IMR-90 (cell line): ENCODE data around the gene SEPTIN8.

Experiments used
- CEBPB ChIP-seq: IDR thresholded peaks from 2 replicates; pipeline ENCODE4 v1.6.1; 2012; ENCODE audit warnings: low read depth, low read length, improper control_type of control experiment
- FOS ChIP-seq: fragments of 150-350 bp; IDR thresholded peaks from 2 replicates; pipeline ENCODE4 v1.6.1; 2016; ENCODE audit warnings: low read depth, low read length
- MAFK ChIP-seq: IDR thresholded peaks from 2 replicates; pipeline ENCODE4 v1.6.1; 2012; ENCODE audit warnings: low read depth, low read length, improper control_type of control experiment
- MAZ ChIP-seq: IDR thresholded peaks from 2 replicates; pipeline ENCODE4 v1.6.1; 2012; ENCODE audit warnings: low read depth, mild to moderate bottlenecking, low read length, improper control_type of control experiment, moderate library complexity, borderline replicate concordance
- MXI1 ChIP-seq: IDR thresholded peaks from 2 replicates; pipeline ENCODE4 v1.6.1; 2012; ENCODE audit warnings: low read depth, mild to moderate bottlenecking, low read length, moderate library complexity, borderline replicate concordance
- NFE2L2 ChIP-seq: fragments of 150-350 bp; IDR thresholded peaks from 2 replicates; pipeline ENCODE4 v1.6.1; 2016; ENCODE audit warnings: low read depth, mild to moderate bottlenecking, low read length
- POLR2A ChIP-seq: IDR thresholded peaks from 2 replicates; pipeline ENCODE4 v1.6.1; 2012; ENCODE audit warnings: mild to moderate bottlenecking, low read depth, low read length
- RAD21 ChIP-seq: IDR thresholded peaks from 2 replicates; pipeline ENCODE4 v1.6.1; 2012; ENCODE audit warnings: low read length, improper control_type of control experiment
- RCOR1 ChIP-seq: IDR thresholded peaks from 2 replicates; pipeline ENCODE4 v1.6.1; 2012; ENCODE audit warnings: mild to moderate bottlenecking, low read length, improper control_type of control experiment; ENCODE audit not compliant: insufficient replicate concordance
- SMC3 ChIP-seq: fragments of 150-350 bp; IDR thresholded peaks from 2 replicates; pipeline ENCODE4 v1.6.1; 2016; ENCODE audit warnings: low read depth, mild to moderate bottlenecking, antibody characterized with exemption, low read length, moderate library complexity
- TF ChIP-seq, protein P1 (sequence below): conservative IDR thresholded peaks from 2 replicates; pipeline ENCODE4 v1.5.1; 2012; ENCODE audit warnings: mild to moderate bottlenecking, low read depth, low read length, improper control_type of control experiment
- TF ChIP-seq, protein P2 (sequence below): fragments of 150-350 bp; IDR thresholded peaks from 2 replicates; pipeline ENCODE4 v1.6.1; 2016; ENCODE audit warnings: low read depth, mild to moderate bottlenecking, low read length, moderate library complexity, borderline replicate concordance
- TF ChIP-seq, protein P3 (sequence below): fragments of 150-350 bp; IDR thresholded peaks from 2 replicates; pipeline ENCODE4 v1.6.1; 2017; ENCODE audit warnings: mild to moderate bottlenecking, antibody characterized with exemption, low read length, low read depth

DNA sequence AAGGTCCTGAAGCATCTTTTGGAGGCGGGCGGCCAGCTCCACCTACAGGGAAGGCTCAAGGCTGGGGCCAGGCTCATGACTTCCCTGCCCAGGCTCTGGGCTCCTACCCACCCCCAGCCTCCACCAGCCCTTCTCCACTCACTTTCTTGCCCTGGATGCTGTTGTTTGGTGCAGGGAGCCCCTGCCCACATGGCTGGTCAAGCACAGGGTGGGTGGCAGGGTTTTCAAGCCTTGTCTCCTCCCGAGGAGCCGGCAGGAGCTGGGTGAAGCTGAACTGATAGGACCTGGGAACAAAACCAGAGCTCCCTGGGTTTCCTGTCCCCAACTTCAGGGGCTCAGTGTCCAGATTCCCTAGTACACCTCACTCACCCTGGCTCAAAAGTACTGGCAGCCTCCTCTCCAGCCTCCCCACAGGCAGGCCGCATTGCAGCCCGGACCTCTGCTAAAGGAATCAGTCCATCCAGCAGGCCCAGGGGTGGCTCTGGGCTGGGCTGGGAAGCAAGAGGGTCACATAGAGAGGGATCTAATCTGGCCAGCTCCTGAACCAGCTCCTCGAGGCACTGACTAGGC is 46.5 kb upstream of the SEPTIN8 start:
- TF ChIP-seq MAZ, result no peak
- no peak for TF ChIP-seq RAD21
- TF ChIP-seq RCOR1, result no peak
- TF ChIP-seq POLR2A, result no peak
- TF ChIP-seq, protein P1, sequence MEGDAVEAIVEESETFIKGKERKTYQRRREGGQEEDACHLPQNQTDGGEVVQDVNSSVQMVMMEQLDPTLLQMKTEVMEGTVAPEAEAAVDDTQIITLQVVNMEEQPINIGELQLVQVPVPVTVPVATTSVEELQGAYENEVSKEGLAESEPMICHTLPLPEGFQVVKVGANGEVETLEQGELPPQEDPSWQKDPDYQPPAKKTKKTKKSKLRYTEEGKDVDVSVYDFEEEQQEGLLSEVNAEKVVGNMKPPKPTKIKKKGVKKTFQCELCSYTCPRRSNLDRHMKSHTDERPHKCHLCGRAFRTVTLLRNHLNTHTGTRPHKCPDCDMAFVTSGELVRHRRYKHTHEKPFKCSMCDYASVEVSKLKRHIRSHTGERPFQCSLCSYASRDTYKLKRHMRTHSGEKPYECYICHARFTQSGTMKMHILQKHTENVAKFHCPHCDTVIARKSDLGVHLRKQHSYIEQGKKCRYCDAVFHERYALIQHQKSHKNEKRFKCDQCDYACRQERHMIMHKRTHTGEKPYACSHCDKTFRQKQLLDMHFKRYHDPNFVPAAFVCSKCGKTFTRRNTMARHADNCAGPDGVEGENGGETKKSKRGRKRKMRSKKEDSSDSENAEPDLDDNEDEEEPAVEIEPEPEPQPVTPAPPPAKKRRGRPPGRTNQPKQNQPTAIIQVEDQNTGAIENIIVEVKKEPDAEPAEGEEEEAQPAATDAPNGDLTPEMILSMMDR, result no peak
- no peak for TF ChIP-seq MAFK
- TF ChIP-seq, protein P2, sequence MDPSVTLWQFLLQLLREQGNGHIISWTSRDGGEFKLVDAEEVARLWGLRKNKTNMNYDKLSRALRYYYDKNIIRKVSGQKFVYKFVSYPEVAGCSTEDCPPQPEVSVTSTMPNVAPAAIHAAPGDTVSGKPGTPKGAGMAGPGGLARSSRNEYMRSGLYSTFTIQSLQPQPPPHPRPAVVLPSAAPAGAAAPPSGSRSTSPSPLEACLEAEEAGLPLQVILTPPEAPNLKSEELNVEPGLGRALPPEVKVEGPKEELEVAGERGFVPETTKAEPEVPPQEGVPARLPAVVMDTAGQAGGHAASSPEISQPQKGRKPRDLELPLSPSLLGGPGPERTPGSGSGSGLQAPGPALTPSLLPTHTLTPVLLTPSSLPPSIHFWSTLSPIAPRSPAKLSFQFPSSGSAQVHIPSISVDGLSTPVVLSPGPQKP, result no peak
- no peak for TF ChIP-seq SMC3
- TF ChIP-seq MXI1, result no peak
- TF ChIP-seq, protein P3, sequence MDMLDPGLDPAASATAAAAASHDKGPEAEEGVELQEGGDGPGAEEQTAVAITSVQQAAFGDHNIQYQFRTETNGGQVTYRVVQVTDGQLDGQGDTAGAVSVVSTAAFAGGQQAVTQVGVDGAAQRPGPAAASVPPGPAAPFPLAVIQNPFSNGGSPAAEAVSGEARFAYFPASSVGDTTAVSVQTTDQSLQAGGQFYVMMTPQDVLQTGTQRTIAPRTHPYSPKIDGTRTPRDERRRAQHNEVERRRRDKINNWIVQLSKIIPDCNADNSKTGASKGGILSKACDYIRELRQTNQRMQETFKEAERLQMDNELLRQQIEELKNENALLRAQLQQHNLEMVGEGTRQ, result no peak
- no peak for TF ChIP-seq FOS
- no peak for TF ChIP-seq NFE2L2
- no peak for TF ChIP-seq CEBPB
